MCF 10A (cell line): ENCODE data around the gene NLRP9. TPM values are rescaled to one million over a fixed set of nuclear protein-coding genes. Genes with fewer than 3 reads are reported as not detected.
A peak's percentile ranks its signal among the peaks of the same experiment; 100 is the strongest.
"Not testable (repeated sequence)": the region's sequence is repeated elsewhere in the genome, so short reads cannot be mapped to it uniquely, and the experiment has no call there.

Experiments
- Bru-seq: library from RNA; stranded (reverse); fragments of 400-500 nt; gene quantifications from one replicate; lab custom pipeline; 2021; lab: Mats Ljungman, UMichigan
- BruChase-seq, 2 experiments: library from RNA; stranded (reverse); fragments of 400-500 nt; gene quantifications; one replicate each; lab custom pipeline; 2021; lab: Mats Ljungman, UMichigan
- BruUV-seq: library from RNA; stranded (reverse); fragments of 400-500 nt; replicated peaks from 2 replicates; lab custom pipeline; 2021; lab: Mats Ljungman, UMichigan
- CTCF ChIA-PET: fragments of 300-600 bp; sonication (Branson Sonifier 250); formaldehyde crosslinking; extraction: SDS; loops from one replicate; lab custom pipeline; 2021; ENCODE audit warnings: antibody characterized with exemption, inconsistent platforms; lab: Yijun Ruan, JAX
- POLR2A ChIA-PET: fragments of 300-600, 350-650 bp; sonication (Branson Sonifier 250); formaldehyde crosslinking; extraction: SDS; loops from one replicate; lab custom pipeline; 2020; ENCODE audit warnings: antibody characterized with exemption, inconsistent platforms; lab: Yijun Ruan, JAX
- DNase-seq: peaks from one replicate; pipeline ENCODE4 v3.0.0-alpha.2; 2018; ENCODE audit not compliant: unreplicated experiment
- H3K27ac Mint-ChIP-seq: one replicate; pipeline ENCODE4 v1.8.0; 2022; ENCODE audit warnings: mild to moderate bottlenecking, low read depth, mixed read lengths; ENCODE audit not compliant: unreplicated experiment
- H3K27me3 Mint-ChIP-seq: one replicate; pipeline ENCODE4 v1.8.0; 2022; ENCODE audit warnings: mixed read lengths; ENCODE audit not compliant: insufficient read depth, unreplicated experiment
- H3K36me3 Mint-ChIP-seq: one replicate; pipeline ENCODE4 v1.8.0; 2022; ENCODE audit warnings: mild to moderate bottlenecking, moderate library complexity, mixed read lengths; ENCODE audit not compliant: insufficient read depth, unreplicated experiment
- H3K4me1 Mint-ChIP-seq: one replicate; pipeline ENCODE4 v1.8.0; 2022; ENCODE audit warnings: mixed read lengths; ENCODE audit not compliant: insufficient read depth, unreplicated experiment
- H3K4me3 Mint-ChIP-seq: one replicate; pipeline ENCODE4 v1.8.0; 2022; ENCODE audit warnings: mild to moderate bottlenecking, moderate library complexity, mixed read lengths; ENCODE audit not compliant: unreplicated experiment
- H3K9me3 Mint-ChIP-seq: one replicate; pipeline ENCODE4 v1.8.0; 2022; ENCODE audit warnings: mixed read lengths; ENCODE audit not compliant: unreplicated experiment
- intact Hi-C: fragments of 100-400 bp; cut with micrococcal nuclease; formaldehyde crosslinking; loops from 2 replicates; pipeline ENCODE4 v1.14.1; 2022
- long read RNA-seq: library from polyadenylated mRNA; stranded (forward); transcript quantifications from one replicate; pipeline ENCODE4 v2.0.0, GENCODE V29; 2022
- total RNA-seq: library from RNA; stranded (reverse); gene quantifications from 2 replicates; pipeline ENCODE4 v1.2.3, GENCODE V29; 2022
- TF ChIP-seq, protein P1 (sequence below): fragments of 200-600 bp; IDR thresholded peaks from one replicate; pipeline ENCODE4 v1.8.0; 2022; ENCODE audit warnings: antibody characterized with exemption, mild to moderate bottlenecking; ENCODE audit not compliant: unreplicated experiment

The NLRP9 gene
- total RNA-seq = not detected in 2 replicates
- Bru-seq, nascent RNA = not detected
- not detected for BruChase-seq, experiment 1, labeled RNA remaining after a 6-hour chase
- not detected for BruChase-seq, experiment 2, labeled RNA remaining after a 2-hour chase
- long read RNA-seq = 0 reads

DNA sequence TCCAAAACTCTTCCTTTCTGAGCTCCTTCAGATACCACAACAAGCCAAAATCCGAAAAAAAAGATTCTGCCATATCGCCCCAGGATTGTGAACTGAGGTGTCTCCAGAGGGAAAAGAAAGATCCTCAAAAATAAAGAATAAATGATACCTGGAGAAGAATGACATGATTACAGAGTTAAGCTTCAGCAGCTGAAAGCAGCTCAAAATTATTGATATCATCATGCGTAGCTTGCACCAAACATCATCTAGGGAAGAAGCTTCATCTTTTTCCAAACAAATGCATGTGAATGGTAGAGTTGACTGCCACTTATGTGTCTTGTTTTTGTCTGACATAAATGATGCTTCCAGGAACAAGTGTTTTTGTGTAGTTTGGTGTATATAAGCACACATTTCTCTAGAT, at the start of gene NLRP9:
NLRP9 (minus strand) TSS at position 101 of the 400 bp plus-strand sequence; CDS start at position 73, 28 bp downstream.
- DNase-seq = no peak
- no peaks in the 10 kb centered on the region for H3K27me3 Mint-ChIP-seq
- POLR2A ChIA-PET = no interaction called here
- H3K36me3 Mint-ChIP-seq = peaks cover 6% of the 10 kb centered on the region
- CTCF ChIA-PET = no interaction called here
- intact Hi-C loops = no loop called here
- H3K4me1 Mint-ChIP-seq = no peaks in the 10 kb centered on the region
- no peak within 1 kb of the TSS for H3K27ac Mint-ChIP-seq
- H3K4me3 Mint-ChIP-seq = no peak within 1 kb of the TSS
- no TSS peak for BruUV-seq
- H3K9me3 Mint-ChIP-seq = no peaks in the 10 kb centered on the region
- TF ChIP-seq, protein P1, sequence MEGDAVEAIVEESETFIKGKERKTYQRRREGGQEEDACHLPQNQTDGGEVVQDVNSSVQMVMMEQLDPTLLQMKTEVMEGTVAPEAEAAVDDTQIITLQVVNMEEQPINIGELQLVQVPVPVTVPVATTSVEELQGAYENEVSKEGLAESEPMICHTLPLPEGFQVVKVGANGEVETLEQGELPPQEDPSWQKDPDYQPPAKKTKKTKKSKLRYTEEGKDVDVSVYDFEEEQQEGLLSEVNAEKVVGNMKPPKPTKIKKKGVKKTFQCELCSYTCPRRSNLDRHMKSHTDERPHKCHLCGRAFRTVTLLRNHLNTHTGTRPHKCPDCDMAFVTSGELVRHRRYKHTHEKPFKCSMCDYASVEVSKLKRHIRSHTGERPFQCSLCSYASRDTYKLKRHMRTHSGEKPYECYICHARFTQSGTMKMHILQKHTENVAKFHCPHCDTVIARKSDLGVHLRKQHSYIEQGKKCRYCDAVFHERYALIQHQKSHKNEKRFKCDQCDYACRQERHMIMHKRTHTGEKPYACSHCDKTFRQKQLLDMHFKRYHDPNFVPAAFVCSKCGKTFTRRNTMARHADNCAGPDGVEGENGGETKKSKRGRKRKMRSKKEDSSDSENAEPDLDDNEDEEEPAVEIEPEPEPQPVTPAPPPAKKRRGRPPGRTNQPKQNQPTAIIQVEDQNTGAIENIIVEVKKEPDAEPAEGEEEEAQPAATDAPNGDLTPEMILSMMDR = no peak

DNA sequence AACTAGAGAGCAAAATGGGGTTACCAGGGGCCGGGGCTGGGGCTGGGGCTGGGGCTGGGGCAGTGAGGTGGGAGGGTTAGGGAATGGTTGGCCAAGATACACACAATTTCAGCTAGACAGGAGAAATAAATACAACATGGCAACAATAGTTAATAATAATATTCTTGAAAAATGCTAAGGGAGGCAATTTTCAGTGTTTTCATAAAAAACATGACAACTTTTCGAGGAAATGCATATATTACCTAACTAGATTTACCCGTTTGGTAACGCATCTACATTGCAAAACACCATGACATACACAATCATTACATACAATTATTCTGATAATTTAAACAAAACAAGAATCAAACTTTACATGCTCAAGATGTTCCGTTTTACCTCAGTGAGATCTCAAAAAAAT, 42.9 kb upstream of the NLRP9 start:
- intact Hi-C loops = no loop called here
- no TSS peak for BruUV-seq
- TF ChIP-seq, protein P1 = no peak
- H3K27me3 Mint-ChIP-seq = peaks cover 16% of the 10 kb centered on the region
- H3K27ac Mint-ChIP-seq = no peak overlapping the region
- POLR2A ChIA-PET = no interaction called here
- no peak overlapping the region for H3K4me3 Mint-ChIP-seq
- no peaks in the 10 kb centered on the region for H3K36me3 Mint-ChIP-seq
- peaks cover 15% of the 10 kb centered on the region for H3K9me3 Mint-ChIP-seq
- DNase-seq = no peak
- CTCF ChIA-PET = no interaction called here
- no peaks in the 10 kb centered on the region for H3K4me1 Mint-ChIP-seq

DNA sequence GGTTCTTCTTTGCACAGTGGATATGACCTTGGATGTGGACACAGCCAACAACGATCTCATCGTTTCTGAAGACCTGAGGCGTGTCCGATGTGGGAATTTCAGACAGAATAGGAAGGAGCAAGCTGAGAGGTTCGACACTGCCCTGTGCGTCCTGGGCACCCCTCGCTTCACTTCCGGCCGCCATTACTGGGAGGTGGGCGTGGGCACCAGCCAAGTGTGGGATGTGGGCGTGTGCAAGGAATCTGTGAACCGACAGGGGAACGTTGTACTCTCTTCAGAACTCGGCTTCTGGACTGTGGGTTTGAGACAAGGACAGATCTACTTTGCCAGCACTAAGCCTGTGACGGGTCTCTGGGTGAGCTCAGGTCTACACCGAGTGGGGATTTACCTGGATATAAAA, 40.1 kb upstream of the NLRP9 start:
- Mint-ChIP-seq H3K9me3 (peaks cover 7% of the 10 kb centered on the region), H3K27me3 (peaks cover 16% of the 10 kb centered on the region)

DNA sequence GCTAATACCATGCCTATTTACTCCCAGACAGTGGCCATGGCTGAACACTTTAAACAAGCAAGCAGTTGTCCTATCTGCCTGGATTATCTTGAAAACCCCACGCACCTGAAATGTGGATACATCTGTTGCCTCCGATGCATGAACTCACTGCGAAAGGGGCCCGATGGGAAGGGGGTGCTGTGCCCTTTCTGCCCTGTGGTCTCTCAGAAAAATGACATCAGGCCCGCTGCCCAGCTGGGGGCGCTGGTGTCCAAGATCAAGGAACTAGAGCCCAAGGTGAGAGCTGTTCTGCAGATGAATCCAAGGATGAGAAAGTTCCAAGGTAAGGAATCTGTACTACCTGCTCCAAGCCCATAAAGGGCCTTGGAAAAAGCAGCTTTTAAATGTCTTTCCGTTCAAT, 39.3 kb upstream of the NLRP9 start:
- intact Hi-C loops = no loop called here
- peak; percentile 16 for DNase-seq
- Mint-ChIP-seq H3K27me3 (peaks cover 16% of the 10 kb centered on the region), H3K4me1 (no peaks in the 10 kb centered on the region), H3K9me3 (peaks cover 7% of the 10 kb centered on the region), H3K36me3 (no peaks in the 10 kb centered on the region), H3K27ac (no peak overlapping the region), H3K4me3 (no peak overlapping the region)
- POLR2A ChIA-PET = no interaction called here
- CTCF ChIA-PET = interaction anchor here (0.6 kb wide), 1 partner anchor 547 kb away, joined by 3 read pairs; no protein-coding TSS in a partner anchor
- TF ChIP-seq, protein P1 = no peak
- no TSS peak for BruUV-seq

More for the DNA sequence above, 40.1 kb upstream of the NLRP9 start:
- H3K4me1 Mint-ChIP-seq = no peaks in the 10 kb centered on the region
- no peaks in the 10 kb centered on the region for H3K36me3 Mint-ChIP-seq
- no TSS peak for BruUV-seq
- POLR2A ChIA-PET = no interaction called here
- TF ChIP-seq, protein P1 = no peak
- H3K4me3 Mint-ChIP-seq = no peak overlapping the region
- no peak for DNase-seq
- CTCF ChIA-PET = no interaction called here
- intact Hi-C loops = no loop called here
- H3K27ac Mint-ChIP-seq = no peak overlapping the region

DNA sequence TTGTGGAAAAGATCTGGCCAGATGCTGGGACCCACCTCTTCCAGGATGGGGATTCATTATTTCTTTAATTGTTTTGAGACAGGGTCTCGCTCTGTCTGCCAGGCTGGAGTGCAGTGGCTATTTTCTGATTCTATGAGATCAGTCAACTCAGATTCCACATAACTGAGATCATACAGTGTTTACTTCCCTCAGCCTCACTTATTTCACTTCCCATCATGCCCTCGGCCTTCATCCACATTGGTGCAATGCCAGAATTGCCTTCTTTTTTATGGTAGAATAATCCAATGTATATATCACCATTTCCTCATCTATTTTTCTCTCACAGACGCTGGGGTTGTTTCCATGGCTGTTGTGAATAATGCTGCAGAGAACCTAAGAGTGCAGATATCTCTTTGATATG, 31.4 kb upstream of the NLRP9 start:
- H3K4me3 Mint-ChIP-seq, DNase-seq, H3K27ac Mint-ChIP-seq, intact Hi-C loops, CTCF ChIA-PET, H3K36me3 Mint-ChIP-seq, H3K9me3 Mint-ChIP-seq, BruUV-seq, POLR2A ChIA-PET, H3K4me1 Mint-ChIP-seq: not testable (repeated sequence)
- H3K27me3 Mint-ChIP-seq = peaks cover 50% of the 10 kb centered on the region

DNA sequence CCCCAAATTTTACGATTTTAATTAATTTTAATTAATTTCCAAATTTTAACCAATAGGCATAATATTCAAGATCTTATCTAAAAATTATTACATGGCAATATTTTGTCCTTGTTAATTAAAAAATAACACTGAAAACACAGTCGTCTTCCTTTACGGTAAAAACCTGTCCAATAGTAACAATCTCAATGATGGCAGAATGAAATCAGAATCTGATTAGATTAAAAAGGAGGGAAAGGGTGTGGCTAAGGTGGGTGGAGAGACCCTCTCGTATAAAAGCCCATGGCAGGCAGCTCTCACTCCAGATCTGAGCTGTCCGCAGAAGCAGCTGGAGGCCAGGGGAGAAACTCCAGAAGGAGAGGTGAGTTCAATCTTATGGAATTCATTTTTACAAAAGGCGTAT, 30.6 kb upstream of the NLRP9 start, which contains the start of gene RFPL4AL1:
RFPL4AL1 (plus strand) TSS at position 301 of the 400 bp plus-strand sequence. CDS start 2,687 bp downstream, outside the sequence.
- intact Hi-C loops, BruUV-seq: not testable (repeated sequence)

More for the DNA sequence above, 30.6 kb upstream of the NLRP9 start, which contains the start of gene RFPL4AL1:
- H3K27me3 Mint-ChIP-seq = peaks cover 55% of the 10 kb centered on the region
- H3K4me3 Mint-ChIP-seq, H3K27ac Mint-ChIP-seq, POLR2A ChIA-PET, H3K36me3 Mint-ChIP-seq, H3K4me1 Mint-ChIP-seq, CTCF ChIA-PET, DNase-seq, H3K9me3 Mint-ChIP-seq: not testable (repeated sequence)
